NT2/D1 (cell line): ENCODE measurements around the gene RCCD1.
"Not testable (repeated sequence)": the region's sequence is repeated elsewhere in the genome, so short reads cannot be mapped to it uniquely, and the experiment has no call there.

Experiments
- DNase-seq: peaks from one replicate; pipeline ENCODE4 v3.0.0-alpha.2; 2011; ENCODE audit warnings: low read depth, low spot score
- H3K27me3 ChIP-seq: 2 replicates; pipeline ENCODE4 v1.6.0; 2011; ENCODE audit warnings: mild to moderate bottlenecking; ENCODE audit not compliant: insufficient read length, insufficient read depth
- H3K36me3 ChIP-seq: 2 replicates; pipeline ENCODE4 v1.6.1; 2011; ENCODE audit warnings: mild to moderate bottlenecking, low read length, mixed read lengths; ENCODE audit not compliant: insufficient read depth, insufficient read length
- H3K4me1 ChIP-seq: 2 replicates; pipeline ENCODE4 v1.5.1; 2011; ENCODE audit not compliant: insufficient read depth, insufficient read length
- H3K4me3 ChIP-seq: 2 replicates; pipeline ENCODE4 v1.5.1; 2011; ENCODE audit warnings: low read depth; ENCODE audit not compliant: insufficient read length
- H3K9ac ChIP-seq: 2 replicates; pipeline ENCODE4 v1.6.0; 2011; ENCODE audit warnings: low read depth; ENCODE audit not compliant: insufficient read length
- H3K9me3 ChIP-seq: 2 replicates; pipeline ENCODE4 v1.5.1; 2011; ENCODE audit warnings: mild to moderate bottlenecking, low read length; ENCODE audit not compliant: insufficient read depth
- SUZ12 ChIP-seq: IDR thresholded peaks from 2 replicates; pipeline ENCODE4 v1.6.1; 2011; ENCODE audit not compliant: insufficient read length, insufficient read depth; ENCODE audit errors: extremely low read depth
- YY1 ChIP-seq: IDR thresholded peaks from 2 replicates; pipeline ENCODE4 v1.6.1; 2011; ENCODE audit not compliant: insufficient read length, insufficient read depth
- ZNF274 ChIP-seq: IDR thresholded peaks from 2 replicates; pipeline ENCODE4 v1.6.1; 2011; ENCODE audit warnings: mild to moderate bottlenecking, low read depth, low read length

RCCD1 gene

DNA sequence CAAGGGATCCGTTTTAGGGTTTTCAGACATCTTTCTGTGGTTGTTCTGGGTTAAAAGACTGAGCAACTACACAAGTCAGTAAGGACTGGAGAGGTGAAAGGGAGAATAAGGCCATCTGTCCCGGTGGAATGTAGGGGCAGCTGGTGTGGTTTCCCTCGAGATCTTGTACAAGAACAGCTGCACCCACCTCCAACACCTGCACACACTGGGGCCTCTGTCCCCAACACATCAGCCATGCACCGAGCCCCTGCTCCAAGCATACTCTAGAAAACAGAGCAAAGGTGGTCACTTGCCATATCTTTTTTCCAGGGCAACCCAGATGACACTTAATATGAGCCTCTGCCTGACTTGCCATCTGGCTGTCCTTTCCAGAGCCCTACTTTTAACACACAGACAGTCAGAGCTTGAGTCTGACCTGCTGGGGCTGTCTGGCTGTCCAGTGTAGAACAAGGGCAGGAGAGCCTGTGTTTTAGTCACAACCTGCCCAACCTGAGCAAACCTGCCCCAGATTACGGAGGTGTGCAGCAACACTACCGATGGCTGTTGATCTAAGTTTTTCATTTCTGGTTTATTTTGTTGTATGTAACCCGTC, 39.4 kb upstream of the RCCD1 start:
- no peaks in the 10 kb centered on the region for H3K9me3 ChIP-seq
- H3K27me3 ChIP-seq: no peaks in the 10 kb centered on the region
- no peak overlapping the region for H3K4me3 ChIP-seq
- no peak for DNase-seq
- H3K9ac ChIP-seq: no peak overlapping the region
- peaks cover 10% of the 10 kb centered on the region for H3K4me1 ChIP-seq
- TF ChIP-seq ZNF274 (no peak), YY1 (no peak), SUZ12 (no peak)
- H3K36me3 ChIP-seq: peaks cover 69% of the 10 kb centered on the region

DNA sequence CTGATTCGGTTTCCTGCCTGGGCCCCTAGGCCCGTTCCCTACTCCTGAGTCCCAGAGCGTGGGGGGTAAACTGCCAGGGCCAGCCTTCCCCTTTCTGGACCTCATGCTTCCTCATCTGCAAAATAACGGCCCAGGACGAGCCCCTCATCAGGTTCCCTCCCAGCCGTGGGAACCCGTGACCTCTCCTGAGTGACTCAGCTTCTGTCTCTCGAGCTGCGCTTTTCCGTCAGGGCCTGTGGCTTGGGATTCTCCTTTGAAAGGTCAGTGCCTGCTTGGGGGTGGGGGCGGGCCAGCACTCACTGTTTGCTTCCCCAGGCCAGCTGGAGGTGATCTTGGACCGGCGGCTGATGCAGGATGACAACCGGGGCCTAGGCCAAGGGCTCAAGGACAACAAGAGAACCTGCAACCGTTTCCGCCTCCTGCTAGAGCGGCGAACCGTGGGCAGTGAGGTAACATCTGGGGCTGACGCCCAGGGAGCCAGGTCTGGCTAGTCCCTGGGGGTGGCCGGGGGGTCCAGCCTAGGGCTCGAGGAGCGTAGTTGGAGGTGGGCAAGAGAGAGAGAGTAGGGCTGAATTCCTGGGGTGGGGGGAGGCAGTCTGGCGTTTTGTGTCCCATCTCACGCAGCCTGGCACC, 38.8 kb upstream of the RCCD1 start:
- DNase-seq: no peak
- H3K9ac ChIP-seq: no peak overlapping the region
- H3K4me3 ChIP-seq: no peak overlapping the region

DNA sequence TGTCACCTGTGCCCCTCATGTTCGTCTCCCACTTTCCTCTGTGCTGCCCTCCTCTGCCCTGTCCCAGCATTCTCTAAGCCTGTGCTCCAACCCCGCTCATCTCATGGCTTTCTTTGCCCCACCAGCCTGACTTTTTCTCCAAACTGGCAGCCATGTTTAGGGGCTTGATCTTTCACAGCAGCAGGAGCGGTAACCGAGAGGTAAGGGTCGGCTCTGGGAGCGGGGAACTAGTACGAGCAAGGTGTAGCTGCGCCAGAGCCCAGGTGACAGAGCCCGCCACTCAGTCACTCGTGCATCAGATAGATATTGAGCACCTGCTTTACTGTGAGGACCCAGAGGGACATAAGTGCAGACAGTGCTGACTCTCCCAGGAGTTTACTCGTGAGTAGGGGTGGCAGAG, 38.2 kb upstream of the RCCD1 start:
- Histone ChIP-seq H3K9me3 (no peaks in the 10 kb centered on the region), H3K4me1 (peaks cover 10% of the 10 kb centered on the region), H3K4me3 (no peak overlapping the region), H3K36me3 (peaks cover 58% of the 10 kb centered on the region), H3K27me3 (no peaks in the 10 kb centered on the region), H3K9ac (no peak overlapping the region)
- no peak for DNase-seq
- TF ChIP-seq SUZ12: no peak
- TF ChIP-seq YY1: no peak
- TF ChIP-seq ZNF274: no peak

More for the DNA sequence above, 38.8 kb upstream of the RCCD1 start:
- Histone ChIP-seq H3K36me3 (peaks cover 63% of the 10 kb centered on the region), H3K4me1 (peaks cover 10% of the 10 kb centered on the region), H3K9me3 (no peaks in the 10 kb centered on the region), H3K27me3 (no peaks in the 10 kb centered on the region)
- TF ChIP-seq YY1 (no peak), ZNF274 (no peak), SUZ12 (no peak)

DNA sequence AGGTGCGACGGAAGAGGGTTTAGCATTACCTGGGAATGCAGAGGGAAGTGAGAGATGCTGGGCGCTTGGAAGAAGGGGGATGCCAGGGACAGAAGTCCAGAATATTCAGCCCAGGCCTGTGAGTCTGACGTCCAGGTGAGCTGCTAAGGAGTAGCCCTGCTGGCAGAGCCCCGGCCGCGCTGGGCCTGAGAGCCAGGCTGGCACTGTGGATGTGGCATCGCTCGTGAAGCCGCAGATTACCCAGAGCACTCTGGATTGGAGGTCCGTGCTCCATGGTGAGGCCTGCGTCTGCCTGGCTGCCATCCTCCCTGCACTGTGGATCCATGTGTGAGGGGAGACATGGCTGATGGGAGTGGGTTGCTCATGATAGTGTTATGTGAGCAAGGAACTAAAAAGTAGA, 37.1 kb upstream of the RCCD1 start:
- H3K9ac ChIP-seq: no peak overlapping the region
- H3K36me3 ChIP-seq: peaks cover 48% of the 10 kb centered on the region
- DNase-seq: no peak
- H3K27me3 ChIP-seq: no peaks in the 10 kb centered on the region
- TF ChIP-seq YY1: no peak
- TF ChIP-seq ZNF274: no peak
- no peak for TF ChIP-seq SUZ12
- H3K4me1 ChIP-seq: peaks cover 10% of the 10 kb centered on the region
- no peak overlapping the region for H3K4me3 ChIP-seq
- H3K9me3 ChIP-seq: no peaks in the 10 kb centered on the region

DNA sequence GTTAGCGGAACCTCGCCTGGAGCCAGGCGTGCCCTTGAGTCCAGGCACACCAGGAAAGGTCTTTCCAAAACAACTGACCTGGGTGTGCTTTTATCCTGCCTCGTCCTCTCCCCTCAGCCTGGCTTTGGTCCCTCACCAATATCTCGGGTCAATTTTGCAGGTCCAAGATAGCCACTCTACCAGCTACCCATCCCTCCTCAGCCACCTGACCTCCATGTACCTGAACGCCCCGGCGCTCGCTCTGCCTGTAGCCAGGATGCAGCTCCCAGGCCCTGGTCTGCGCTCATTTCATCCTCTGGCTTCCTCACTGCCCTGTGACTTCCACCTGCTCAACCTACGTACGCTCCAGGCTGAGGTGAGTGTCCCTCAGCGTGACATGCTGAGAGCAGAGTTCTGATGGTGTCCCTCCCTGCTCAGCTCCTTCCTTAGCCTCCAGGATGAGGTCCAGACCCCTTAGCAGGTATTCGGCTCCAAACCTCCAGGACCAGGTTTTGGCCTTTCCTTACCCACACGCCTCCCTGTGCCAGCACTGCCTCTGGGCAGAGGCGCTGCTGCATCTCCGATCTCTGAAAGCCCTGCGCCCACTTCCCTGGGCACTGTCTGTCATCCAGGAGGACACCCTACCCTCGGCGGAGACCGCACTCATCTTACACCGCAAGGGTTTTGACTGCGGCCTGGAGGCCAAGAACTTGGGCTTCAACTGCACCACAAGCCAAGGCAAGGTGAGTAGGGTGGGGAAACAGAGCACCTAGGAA, 36.5 kb upstream of the RCCD1 start:
- H3K36me3 ChIP-seq: peaks cover 42% of the 10 kb centered on the region

DNA sequence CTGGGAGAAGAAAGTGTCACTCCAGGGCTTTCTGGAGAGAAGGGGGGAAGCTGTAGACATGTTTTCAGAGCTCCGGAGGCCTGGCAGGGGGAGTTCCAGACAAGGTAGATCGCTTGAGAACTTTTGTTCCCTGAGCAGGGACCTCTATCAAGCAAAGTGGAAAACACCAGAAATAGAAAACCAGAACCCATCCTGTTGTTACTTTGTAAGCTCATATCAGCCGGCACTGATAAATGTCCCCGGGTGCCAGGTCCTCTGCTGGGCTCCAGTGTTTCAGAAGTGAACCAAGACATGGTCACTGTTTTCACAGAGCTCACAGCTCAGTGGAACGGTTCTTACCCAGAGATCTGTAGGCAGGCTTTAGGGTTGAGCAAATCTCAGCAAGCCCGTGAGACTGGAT, 35.8 kb upstream of the RCCD1 start:
- Histone ChIP-seq H3K36me3 (peaks cover 36% of the 10 kb centered on the region), H3K4me1 (peaks cover 13% of the 10 kb centered on the region), H3K27me3 (no peaks in the 10 kb centered on the region), H3K9me3 (no peaks in the 10 kb centered on the region), H3K4me3 (no peak overlapping the region), H3K9ac (no peak overlapping the region)
- TF ChIP-seq SUZ12: no peak
- TF ChIP-seq YY1: no peak
- no peak for TF ChIP-seq ZNF274
- no peak for DNase-seq

More for the DNA sequence above, 36.5 kb upstream of the RCCD1 start:
- no peak for DNase-seq
- H3K4me1 ChIP-seq: peaks cover 13% of the 10 kb centered on the region
- no peak overlapping the region for H3K9ac ChIP-seq
- no peaks in the 10 kb centered on the region for H3K27me3 ChIP-seq
- TF ChIP-seq SUZ12 (no peak), ZNF274 (no peak), YY1 (no peak)
- H3K4me3 ChIP-seq: no peak overlapping the region
- H3K9me3 ChIP-seq: no peaks in the 10 kb centered on the region

DNA sequence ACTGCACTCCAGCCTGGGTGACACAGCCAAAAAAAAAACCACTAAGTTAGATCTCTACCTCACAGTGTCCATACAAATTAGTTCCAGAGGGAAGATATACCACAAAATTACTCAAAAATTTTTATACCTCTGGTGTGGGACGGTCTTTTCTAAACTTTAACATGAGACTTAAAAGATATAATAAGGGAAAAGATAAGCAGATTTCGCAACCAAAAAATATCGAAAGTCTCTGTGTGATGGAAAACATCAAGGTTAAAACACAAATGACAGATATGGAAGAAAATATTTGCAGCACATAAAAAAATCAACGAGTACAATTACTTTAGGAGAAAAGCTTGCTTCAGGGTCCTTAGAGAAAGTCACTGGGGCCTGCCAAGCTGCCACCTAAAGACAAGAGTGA, 32.8 kb upstream of the RCCD1 start:
- TF ChIP-seq SUZ12: no peak
- TF ChIP-seq ZNF274: no peak
- no peak for TF ChIP-seq YY1
- peaks cover 3% of the 10 kb centered on the region for H3K4me1 ChIP-seq
- no peaks in the 10 kb centered on the region for H3K27me3 ChIP-seq
- no peak for DNase-seq
- H3K36me3 ChIP-seq: peaks cover 26% of the 10 kb centered on the region
- H3K9me3 ChIP-seq: no peaks in the 10 kb centered on the region
- H3K9ac ChIP-seq: no peak overlapping the region
- H3K4me3 ChIP-seq: no peak overlapping the region

DNA sequence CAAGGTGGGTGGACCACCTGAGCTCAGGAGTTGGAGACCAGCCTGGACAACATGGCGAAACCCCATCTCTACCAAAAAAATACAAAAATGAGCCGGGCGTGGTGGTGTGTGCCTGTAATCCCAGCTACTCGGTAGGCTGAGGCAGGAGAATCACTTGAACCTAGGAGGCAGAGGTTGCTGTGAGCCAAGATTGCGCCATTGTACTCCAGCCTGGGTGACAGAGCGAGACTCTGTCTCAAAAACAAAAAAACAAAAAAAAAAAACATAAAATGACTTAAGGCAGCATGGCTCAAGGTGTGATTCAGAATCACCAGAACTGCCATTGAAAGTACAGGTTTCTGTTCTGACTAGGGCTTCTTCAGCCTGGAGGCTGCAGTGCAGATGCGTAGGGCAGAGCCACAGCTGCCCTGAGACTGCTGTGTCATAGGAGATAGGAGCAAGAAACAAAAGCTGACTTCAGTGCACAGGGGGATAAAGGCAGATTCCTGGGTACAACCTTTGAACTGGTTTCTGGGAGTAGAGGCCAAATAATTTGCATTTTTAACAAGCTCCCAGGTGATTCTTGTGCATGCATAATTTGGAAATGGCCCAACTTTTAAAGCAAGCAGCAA, 31.9 kb upstream of the RCCD1 start:
- peak overlapping the region; percentile 3 for H3K9ac ChIP-seq
- H3K9me3 ChIP-seq, DNase-seq, H3K4me3 ChIP-seq, H3K27me3 ChIP-seq, H3K4me1 ChIP-seq: not testable (repeated sequence)
- H3K36me3 ChIP-seq: peaks cover 21% of the 10 kb centered on the region
